ENCODE data around the gene METRN.
"Not testable (repeated sequence)": the region's sequence is repeated elsewhere in the genome, so short reads cannot be mapped to it uniquely, and the experiment has no call there.

Gene METRN

DNA sequence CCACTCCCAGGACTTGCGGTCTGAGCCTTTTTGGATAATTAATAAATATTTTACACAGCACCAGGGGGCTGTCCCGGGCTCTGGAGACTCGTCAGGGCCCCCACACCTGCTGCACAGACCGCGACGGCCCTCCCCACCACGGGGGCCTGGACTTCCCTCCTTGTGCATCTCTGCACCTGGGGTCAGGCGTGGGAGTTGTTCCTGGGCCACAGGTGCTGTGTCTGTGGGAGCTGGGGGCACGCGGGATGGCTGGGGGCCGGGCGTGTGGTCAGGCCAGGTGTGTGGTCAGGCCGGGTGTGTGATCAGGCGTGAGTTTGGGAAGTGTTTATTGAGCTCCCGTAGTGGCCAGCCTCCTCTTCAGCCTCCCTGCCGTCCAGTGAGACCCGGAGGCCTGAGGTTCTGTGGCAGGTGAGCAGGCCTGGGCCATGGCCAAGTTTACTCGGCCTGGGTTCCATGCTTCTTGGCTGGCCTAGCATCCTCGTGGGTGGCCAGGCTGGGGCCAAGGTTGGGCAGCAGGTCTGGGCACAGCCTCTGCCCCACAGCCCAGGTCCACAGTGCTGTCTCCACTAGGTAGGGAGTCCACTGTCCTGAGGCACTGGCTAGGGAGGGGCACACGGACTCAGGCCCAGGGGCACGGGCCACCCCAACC, 36.6 kb upstream of the METRN start:
- DNase-seq: no peak

DNA sequence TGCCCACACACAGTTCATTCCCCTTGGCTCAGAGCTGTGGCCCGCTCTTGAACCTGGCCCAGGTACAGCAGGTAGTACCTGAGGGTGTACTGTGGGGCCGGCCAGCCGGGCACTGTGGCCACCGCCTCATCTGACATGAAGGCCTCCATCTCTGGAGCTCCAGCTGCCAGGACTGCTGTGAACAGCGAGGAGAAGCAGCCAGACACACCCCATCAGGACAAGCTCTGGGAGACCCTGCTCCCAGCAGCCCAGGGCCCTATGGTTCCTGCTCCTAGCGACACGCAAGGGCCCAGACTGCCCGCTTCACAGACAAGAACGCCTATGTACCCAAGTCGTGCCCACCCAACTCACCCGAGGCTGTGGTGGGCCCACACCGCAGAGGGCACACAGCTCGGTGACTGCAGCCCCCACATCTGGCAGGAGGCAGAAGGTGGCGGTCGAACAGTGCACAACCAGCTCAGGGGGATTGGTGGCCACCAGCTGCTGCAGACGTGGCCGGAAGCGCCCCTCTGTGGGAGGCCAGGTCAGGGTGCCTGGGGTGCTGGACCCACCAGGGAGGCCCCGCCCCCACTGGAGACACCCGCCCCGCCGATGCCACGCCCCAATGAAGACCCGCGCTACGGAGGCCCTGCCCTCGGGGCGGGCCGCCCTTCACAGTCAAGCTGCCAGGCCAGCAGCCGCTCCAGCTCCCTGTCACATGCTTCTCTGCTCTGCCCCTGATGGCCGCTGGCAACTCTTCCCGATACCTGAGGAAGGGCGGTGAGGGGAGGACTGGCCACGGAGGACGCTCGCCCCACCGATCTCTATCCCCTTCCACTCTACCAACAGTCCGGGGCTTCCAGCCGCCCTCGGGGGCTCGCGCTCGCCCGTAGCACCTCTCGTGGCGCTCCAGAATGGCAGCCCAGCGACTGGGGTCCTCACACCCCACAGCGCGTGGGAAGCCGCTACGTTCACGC, 35.8 kb upstream of the METRN start:
- peak; percentile 69 for DNase-seq

DNA sequence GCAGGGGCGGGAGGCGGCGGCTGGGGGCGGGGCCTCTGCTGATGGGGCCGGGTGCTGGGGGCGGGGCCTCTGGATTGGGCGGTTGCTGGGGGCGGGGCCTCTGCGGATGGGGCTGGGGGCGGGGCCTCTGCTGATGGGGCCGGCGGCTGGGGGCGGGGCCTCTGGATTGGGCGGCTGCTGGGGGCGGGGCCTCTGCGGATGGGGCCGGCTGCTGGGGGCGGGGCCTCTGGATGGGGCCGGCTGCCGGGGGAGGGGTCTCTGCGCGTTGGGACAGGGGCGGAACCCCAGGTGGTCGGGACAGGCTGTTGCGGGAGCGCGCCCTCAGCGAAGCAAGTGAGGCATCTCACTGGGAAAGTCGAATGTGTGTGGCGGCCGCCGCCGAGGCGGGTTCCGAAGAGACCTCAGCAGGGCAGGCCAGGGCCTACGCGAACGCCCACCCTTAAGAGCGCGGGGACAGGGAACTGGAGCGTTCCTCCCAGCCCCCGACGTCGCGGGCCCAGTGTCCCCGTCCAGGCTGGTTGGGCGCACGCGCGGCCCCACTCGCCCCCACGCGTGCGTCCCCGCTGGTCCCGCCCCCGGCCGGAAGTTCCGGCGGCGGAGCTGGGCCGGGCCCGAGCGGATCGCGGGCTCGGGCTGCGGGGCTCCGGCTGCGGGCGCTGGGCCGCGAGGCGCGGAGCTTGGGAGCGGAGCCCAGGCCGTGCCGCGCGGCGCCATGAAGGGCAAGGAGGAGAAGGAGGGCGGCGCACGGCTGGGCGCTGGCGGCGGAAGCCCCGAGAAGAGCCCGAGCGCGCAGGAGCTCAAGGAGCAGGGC, 34.9 kb upstream of the METRN start, which contains the start of gene STUB1:
Gene STUB1, plus strand, starts transcription at position 597 of the 811 bp plus-strand sequence. Its CDS starts 116 bp downstream, at position 713.
- peak; percentile 89 for DNase-seq

DNA sequence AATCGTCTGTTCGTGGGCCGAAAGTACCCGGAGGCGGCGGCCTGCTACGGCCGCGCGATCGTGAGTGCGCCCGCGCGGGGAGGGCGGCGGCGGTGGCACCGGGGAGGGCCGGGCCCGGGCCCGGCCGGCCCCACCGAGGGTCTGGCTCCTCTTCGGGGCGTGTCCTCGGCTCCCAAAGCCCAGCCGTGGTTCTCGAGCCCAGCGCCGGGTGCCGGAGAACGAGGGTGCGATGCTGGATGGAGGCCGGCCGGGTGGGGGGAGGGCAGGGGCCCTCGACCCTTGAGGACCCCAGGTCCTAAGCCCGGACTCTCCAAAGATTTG, 34.3 kb upstream of the METRN start:
- no peak for DNase-seq

DNA sequence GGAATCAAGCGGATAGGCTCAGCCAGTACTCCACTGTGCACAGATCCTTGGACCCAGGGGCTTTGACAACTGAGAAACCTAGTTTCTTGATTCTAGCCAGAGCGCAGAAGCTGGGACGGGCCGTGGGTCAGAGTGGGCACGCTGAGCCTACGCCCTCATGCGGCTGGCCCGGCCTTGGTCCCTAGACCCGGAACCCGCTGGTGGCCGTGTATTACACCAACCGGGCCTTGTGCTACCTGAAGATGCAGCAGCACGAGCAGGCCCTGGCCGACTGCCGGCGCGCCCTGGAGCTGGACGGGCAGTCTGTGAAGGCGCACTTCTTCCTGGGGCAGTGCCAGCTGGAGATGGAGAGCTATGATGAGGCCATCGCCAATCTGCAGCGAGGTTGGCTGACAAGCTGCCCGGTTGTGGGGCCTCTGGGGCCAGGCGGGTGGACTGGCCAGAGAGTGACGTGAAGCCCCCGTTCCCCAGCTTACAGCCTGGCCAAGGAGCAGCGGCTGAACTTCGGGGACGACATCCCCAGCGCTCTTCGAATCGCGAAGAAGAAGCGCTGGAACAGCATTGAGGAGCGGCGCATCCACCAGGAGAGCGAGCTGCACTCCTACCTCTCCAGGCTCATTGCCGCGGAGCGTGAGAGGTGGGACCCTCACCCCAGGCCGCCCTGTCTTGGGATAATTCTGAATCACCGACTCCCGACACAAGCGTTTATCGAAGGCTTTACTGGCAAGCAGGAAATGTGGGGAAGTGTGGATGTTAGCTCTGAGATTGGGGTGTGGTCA, 33.8 kb upstream of the METRN start:
- peak; percentile 14 for DNase-seq

DNA sequence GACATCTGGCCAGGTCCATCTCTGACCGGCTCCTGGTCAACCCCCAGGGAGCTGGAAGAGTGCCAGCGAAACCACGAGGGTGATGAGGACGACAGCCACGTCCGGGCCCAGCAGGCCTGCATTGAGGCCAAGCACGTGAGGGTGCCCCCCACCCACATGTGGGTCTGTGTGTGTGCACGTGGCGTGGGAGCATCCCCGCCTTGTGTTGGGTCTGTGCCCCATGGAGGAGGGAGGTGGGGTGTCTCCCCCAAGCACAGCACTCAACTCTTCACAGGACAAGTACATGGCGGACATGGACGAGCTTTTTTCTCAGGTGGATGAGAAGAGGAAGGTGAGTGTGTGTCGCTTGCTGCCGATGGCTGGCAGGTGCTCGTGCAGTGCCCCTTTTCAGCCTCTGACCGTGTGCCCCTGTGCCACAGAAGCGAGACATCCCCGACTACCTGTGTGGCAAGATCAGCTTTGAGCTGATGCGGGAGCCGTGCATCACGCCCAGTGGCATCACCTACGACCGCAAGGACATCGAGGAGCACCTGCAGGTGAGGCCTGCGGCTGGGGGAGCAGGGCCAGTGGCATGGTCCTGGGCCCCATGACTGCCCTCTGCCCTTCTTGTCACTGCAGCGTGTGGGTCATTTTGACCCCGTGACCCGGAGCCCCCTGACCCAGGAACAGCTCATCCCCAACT, 33.0 kb upstream of the METRN start:
- DNase-seq: no peak

DNA sequence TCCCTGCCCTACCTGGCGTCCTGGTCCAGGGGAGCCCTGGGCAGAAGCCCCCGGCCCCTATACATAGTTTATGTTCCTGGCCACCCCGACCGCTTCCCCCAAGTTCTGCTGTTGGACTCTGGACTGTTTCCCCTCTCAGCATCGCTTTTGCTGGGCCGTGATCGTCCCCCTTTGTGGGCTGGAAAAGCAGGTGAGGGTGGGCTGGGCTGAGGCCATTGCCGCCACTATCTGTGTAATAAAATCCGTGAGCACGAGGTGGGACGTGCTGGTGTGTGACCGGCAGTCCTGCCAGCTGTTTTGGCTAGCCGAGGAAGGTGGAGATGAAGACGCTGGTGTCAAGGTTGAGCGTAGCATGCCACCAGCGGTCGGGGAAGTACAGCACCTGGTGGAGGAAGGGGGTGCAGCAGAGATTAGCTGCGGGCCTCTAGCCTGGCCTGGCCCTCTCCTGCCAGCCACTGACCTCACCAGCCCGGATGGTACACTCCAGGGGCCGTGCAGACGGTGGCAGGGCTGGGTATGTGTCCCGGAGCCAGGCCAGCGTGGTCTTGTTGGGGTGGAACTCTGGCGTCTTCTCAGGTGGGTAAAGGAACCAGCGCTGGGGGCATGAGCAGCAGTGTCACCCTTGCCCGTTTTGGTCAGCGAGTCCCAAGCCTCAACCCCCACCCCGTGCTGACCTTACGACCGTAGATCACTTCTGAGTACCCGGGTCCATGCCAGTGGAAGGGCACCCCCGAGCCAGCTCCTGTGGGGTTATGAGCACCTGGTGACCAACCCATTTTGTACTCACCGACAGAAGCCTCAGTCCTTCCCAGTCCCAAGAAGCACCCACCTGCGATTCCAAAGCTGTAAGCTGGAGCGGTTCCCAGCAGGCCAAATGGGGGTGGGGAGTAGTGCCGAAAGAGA, 32.2 kb upstream of the METRN start:
- DNase-seq: no peak

DNA sequence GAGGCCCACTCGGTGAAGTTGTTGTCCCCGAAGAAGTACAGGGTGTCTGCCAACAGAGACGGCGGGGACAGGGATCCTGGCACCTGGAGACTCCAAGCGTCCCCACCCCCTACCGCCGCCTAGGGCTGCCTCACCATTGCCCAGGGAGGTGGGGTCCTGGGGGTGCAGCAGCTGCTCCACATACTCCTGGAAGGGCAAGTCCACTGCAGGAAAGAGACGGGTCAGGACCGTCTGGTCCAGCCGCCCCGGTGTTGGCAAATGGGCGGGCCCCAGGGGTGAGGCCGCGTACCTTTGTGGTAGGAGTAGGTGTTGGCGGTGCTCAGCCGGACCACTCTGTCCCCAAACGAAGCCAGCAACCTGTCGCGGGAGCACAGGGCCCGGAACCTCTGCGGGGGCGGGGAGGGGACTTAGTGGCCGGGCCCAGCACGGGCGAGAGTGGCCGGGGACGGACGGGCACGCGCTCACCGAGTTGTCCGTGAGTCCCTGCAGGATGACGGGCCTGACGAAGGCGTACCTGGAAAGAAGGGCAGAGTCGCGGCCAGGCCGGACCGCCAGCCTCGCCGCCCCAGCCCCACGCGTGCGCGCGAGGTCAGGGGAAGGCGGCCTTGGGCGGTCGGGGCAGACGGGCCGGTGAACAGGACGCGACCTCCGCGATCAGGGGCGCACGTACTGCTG, 31.4 kb upstream of the METRN start:
- DNase-seq: no peak

DNA sequence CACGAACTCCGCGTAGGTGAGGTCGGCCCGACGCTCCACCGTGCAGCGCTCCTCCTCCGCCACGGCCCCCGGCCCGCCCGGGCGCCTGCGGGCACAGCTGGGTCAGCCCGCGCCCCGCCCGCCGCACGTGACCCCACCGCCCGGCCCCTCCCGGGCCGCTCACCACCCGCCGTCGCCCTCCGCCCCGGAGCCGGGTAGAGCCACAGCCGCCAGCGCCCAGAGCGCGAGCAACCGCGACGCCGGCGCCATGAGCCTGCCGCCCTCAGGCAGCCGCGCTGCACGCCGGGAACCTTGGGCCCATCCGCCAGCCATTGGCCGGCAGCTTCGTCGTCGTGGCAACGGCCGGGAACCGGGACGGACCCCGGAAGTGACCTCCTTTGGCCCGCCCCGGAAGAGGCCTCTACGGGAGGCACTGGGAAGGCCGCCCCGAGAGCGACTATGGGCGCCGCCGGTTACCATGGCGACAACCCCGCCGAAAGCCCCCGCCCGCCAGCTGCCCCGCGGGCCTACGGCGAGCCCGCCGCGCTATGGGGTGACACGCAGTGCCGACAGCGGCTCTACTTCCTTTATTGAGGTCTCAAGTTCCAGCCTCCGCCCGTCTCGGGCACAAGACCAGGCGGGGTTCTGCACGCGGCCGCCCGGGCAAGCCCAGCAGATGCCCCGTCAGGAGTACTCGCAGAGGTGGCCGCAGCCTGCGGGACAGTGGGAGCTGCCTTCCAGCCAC, 30.7 kb upstream of the METRN start, which contains the start of gene JMJD8:
Gene JMJD8, minus strand, starts transcription at position 264 of the 724 bp plus-strand sequence. Its CDS starts 15 bp downstream, at position 249.
- DNase-seq: peak; percentile 96

DNA sequence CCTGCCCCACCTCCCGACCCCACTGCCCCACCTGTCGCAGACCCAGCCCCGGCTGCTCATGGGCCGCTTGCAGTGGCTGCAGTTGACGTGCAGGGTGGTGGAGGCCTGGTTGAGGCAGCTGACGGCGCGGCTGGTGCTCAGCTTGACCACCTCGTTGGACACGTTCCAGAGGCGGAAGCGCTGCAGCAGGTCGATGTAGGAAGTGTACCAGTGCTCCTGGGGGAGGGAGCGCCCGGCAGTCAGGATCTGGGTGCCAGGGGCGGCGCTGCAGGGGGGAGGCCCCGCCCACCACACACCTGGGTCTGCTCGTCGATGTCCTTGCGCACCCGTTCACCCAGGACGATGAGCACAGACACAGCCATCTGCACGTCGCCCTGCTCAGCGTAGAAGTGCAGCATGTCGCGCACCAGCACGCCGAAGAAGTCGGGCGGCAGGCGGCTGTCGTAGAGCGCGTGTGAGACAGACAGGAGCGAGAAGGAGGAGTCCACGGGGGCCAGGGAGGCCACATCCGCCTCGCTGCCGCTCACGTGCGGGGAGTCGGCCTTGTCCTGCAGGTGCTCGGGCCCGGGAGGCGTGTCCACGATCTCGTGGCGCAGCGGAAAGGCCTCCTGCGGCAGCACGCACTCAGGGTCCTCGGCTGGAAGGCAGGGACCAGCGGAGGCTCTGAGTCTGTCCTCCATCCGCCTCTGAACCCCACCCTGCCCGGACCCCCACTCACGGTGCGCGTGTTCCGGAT, 29.8 kb upstream of the METRN start:
- DNase-seq: no peak

DNA sequence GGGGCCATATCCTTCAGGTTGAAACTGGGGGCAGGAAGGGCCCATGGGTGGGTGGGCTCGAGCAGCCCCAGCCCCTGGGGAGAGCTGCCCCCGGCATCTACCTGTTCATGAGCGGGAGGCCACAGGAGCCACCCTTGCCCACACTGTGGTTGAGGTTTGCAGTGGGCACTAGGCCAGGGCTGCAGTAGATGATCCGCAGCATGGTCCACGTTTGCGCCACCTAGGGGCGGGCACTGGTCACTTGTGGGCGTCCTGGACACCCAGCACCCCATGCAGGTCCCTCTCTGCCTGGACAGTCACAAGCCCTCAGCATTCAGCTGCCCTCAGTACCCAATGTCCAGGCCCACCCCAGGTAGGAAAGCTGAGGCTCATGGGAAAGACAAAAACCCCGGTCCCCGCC, 29.0 kb upstream of the METRN start:
- DNase-seq: peak; percentile 45

DNA sequence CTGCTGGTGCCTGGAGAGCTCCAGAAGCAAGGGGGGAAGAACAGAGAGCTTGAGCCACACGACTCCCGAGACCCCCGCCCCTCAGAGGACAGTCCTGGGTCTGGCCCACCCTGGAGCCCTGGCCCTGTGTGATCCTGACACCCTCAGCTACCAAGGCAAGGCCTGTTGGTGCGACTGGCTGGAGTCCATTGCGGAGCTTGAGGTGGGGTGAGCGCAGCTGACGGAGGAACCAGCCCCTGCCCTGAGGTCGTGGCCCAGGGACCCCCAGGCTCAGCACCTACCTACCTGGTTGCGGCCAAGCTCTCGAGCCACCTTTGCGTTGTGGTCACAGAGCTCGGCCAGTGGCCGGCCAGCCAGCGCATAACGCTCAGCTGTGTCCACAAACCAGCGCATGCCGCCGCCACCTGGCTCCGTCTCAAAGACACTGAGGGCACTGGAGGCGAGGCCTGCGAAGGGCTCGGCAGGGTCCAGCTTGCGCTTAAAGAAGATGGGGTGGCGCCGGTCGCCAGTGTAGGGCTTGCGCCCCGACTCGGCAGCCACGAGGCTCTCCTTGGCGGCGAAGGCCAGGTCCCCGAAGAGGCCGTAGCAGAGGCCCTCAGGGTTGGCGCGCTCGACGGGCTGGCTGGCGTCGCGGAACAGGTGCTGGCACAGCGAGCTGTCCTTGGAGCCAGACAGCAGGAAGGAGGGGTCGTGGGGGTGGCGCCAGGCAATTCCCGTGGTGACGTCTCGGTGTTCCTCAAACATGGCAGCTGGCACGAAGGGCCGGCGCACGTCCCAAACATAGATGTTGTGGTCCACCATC, 28.3 kb upstream of the METRN start:
- no peak for DNase-seq

DNA sequence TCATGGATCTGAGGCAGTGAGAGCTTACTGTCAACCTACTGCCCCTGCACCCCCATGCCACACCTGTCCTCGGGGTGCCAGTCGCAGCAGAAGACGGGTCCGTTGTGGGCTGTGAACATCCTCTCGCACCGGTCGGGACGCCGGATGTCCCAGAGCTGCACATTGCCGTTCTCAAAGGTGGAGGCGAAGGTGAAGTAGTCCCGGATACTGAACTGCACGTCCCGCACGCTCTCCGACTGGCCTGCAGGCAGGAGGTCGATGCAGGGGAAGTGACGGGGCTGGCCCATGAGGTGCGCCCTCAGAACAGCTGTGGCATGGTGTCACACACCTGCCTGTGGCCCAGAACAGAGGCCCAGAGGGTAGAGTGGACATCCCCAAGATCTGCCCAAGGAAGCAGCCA, 27.4 kb upstream of the METRN start:
- no peak for DNase-seq

DNA sequence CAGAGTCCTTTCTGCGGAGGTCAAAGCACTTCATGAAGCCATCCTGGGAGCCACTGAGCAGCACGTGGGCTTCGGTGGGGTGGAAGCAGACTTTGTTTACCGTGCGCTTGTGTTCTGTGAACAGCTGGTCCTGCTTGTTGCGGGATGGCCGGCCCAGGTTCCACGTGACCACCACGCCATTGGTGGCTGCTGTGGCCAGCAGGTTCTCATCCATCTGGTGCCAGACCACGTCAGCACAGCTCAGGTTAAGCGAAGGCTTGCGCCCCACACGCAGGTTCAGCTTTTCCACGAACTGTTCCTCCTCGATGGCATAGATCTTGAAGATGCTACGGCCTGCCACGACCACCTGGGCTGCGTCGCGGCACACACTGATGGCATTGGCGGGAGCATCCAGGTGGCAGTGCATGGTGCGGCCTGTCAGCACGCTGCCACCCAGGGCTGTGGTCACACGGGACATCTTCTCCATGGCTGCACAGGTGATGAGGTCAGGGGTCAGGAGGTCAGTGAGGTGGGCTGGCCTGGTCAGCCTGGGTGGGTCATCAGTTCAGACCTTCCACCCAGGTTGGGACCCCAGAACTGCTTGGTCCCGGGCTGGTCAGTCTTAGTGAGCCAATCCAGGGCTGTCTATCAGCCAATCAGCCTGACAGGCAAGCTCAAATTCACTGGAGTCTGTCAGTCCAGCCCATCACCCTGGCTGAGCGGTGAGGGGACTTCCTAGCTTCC, 25.6 kb upstream of the METRN start:
- no peak for DNase-seq

DNA sequence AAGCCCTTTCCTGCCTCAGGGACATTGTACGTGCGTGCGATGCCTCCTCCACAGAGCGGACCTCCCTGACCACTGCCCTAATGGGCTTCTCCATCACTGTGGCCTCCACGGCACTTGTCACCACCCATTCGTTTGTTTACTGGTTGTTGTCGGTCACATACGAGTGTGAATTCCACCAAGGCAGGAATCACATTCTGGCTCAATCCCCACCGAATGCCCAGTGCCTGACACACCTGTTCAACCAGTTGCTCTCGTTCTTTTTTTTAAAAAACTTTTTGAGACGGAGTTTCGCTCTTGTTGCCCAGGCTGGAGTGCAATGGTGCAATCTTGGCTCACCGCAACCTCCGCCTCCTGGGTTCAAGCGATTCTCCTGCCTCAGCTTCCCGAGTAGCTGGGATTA, 23.7 kb upstream of the METRN start:
- DNase-seq: not testable (repeated sequence)

DNA sequence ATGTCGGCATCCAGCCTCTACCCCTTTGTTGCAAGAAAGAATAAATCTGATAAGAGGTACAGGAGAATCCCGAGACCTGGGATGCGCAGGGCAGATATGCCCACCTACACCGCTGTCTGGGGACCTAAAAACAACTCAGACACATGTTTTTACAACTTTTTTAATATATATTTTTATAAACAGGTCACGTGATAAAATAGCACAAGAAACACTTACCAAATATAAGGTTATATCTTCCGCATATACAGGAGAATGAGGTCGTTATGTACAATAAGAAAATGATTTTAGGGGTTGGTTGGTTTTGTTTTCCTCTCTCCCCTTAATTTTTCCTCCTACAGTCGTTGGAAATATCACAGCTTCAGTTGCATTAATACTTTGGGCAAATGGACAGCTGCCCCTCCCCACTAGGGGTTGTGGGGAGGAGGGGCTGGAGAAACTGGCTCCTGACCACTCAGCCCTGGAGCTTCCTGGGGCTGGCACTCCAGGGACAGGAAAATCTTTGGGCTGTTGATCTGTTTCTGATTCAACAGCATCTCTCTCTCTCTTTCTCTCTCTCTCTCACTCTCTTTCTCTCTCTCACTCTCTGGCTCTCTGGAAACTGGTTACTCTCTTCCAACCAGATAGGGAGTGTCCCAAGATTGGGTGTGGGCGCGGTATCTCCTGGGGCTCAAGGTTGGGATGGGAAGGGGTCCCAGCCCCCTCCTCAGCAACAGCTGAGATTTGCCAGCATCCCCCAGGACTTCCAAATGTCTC, 22.4 kb upstream of the METRN start:
- DNase-seq: no peak

Measured in fibroblast of skin of scalp (primary cell).